Mammary epithelial cell (primary cell): ENCODE data around the gene KRT81.

Source experiments
- EZH2 ChIP-seq: IDR thresholded peaks from 2 replicates; pipeline ENCODE4 v1.6.1; 2012; ENCODE audit warnings: low read length, inconsistent platforms, borderline replicate concordance
- TF ChIP-seq, protein P1 (sequence below), 2 donors: IDR thresholded peaks in 1 of 2; conservative IDR thresholded peaks in 1 of 2; 2 replicates each; pipeline ENCODE4 v1.5.1; 2011 to 2012; ENCODE audit warnings: inconsistent platforms in 2 of 2, low read length in 2 of 2, mild to moderate bottlenecking in 2 of 2, control low read depth in 1 of 2, low read depth in 1 of 2; ENCODE audit not compliant: insufficient read depth in 1 of 2; ENCODE audit errors: extremely low read depth in 1 of 2

DNA sequence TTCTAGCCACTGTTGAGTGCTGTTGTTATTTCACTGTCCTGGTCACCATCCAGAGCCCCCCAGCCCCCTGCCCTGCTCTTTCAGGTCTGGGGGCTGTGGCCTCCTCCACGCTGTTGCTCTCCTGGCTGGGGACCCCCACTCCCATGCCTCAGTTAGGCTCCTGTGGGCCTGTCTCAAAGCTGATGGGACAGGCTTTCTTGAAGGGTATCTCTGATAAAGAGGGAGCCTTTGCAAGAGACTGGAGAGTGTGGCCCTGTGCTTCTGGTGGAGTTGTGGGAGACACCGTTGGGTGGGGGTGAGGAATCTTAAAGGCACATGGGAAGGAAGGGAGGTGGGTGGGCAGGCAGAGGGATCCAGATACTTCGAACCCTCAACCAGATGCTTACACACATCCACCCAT is 29.0 kb downstream of the KRT81 start:
- TF ChIP-seq, protein P1, sequence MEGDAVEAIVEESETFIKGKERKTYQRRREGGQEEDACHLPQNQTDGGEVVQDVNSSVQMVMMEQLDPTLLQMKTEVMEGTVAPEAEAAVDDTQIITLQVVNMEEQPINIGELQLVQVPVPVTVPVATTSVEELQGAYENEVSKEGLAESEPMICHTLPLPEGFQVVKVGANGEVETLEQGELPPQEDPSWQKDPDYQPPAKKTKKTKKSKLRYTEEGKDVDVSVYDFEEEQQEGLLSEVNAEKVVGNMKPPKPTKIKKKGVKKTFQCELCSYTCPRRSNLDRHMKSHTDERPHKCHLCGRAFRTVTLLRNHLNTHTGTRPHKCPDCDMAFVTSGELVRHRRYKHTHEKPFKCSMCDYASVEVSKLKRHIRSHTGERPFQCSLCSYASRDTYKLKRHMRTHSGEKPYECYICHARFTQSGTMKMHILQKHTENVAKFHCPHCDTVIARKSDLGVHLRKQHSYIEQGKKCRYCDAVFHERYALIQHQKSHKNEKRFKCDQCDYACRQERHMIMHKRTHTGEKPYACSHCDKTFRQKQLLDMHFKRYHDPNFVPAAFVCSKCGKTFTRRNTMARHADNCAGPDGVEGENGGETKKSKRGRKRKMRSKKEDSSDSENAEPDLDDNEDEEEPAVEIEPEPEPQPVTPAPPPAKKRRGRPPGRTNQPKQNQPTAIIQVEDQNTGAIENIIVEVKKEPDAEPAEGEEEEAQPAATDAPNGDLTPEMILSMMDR (conservative IDR thresholded peaks at IDR 0.05 in 1 of 2, IDR thresholded peaks at IDR 0.05 in 1 of 2; ENCODE audit: extremely low read depth in 1 of 2, insufficient read depth in 1 of 2, low read depth in 1 of 2, low read length in 2 of 2), result no peak
- TF ChIP-seq EZH2, result no peak
